ENCODE measurements around the gene NGDN.

NGDN gene

GRCh38 chr14:23478109-23478759 lies 8.7 kb downstream of the NGDN start:
- peak; percentile 57 for DNase-seq (ENCODE audit: low read depth)

DNA sequence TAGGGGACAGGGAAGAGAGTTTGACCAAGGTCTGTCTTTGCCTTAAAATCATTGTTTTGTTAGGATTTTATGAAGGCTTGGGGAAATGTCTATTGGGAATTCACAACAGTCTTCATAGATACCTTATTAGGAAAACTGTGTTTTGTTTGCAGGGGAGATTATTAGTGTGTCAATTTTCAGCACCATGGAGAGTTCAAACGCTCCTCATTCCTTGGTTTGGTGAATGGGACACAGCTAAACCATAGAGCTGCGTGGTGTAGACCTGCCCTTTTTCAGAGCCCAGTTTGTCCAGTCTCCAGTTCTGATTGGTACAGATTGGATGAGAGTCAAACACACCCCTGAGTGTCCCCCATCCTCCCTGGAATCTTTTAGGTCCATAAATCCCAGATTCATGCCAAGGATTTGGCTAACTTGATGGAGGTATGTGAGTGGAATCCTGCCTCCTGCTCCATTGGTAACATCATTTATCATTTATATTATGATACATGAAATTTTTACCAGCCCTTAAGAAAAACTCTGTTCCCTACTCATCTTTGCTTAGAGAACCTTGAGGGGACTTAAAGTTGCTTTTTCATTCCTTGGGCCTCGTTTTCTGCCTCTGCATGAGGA lies 12.0 kb downstream of the NGDN start:
- no peak for DNase-seq (ENCODE audit: low read depth)

DNA sequence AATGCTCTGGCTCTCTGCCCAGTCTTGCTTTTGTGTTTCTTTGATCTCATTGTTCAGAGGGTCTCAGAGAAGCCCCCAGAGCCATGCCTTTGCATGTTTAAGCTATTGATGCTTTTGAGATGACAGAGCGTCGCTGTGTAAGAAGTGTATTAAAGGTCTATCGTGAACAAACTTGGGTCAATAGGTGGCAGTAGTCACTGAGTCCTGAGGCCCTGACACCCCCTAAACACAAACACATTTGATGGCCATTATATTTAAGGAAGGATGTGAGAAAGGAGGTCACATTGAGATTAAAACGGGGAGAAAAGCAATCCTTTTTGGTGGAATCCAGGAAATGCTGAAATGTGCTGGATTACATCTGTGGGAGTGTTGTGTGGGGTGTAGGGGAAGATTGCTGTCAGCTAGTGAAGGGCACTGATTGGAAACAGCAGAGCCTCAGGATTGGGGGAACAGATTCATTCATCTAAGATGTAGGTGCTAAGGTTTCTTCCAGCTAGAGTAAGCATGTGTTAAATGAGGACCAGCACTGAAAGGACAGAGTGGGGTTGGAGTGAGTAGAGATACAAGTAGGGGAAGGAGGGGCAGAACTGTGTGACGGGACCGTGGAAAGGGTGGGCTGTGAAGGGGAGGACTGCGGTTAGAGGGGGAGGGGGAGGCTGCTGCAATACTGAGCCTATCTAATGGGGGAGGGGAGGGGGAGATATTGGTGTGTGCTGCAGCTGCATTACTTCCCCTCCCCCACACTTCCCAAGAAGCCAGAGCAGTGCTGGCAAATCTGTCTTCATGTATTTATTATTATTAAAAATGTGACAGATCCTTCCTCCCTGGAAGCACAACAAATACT lies 12.7 kb downstream of the NGDN start:
- no peak for DNase-seq (ENCODE audit: low read depth)

GRCh38 chr14:23482823-23483148 lies 13.3 kb downstream of the NGDN start:
- DNase-seq (ENCODE audit: low read depth), result no peak

- no peak for DNase-seq (ENCODE audit: low read depth)
Measured at GRCh38 chr14:23483236-23483854, 13.8 kb downstream of the NGDN start.

- DNase-seq (ENCODE audit: low read depth), result no peak
Measured at GRCh38 chr14:23485326-23485725, 15.8 kb downstream of the NGDN start.

DNA sequence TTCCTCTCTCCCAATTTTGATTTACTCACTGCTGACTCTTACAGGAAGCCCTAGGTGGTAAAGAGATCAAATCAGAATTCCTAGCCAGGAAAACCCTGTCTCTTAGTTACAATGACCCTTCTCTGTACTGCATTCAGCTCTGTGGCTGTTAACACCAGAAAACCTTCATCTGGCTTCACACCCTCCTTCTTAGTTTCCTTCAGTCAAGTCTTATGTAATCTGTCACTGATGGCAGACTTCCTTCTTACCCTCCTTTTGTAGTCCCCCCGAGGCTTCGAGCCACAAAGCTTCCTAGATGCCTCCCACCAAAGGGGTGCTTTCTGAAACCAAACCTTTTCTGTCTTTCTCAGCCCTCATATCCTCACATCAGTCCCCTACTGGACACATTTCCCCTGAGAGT lies 16.5 kb downstream of the NGDN start:
- no peak for DNase-seq (ENCODE audit: low read depth)

GRCh38 chr14:23487216-23487615 lies 17.7 kb downstream of the NGDN start:
- no peak for DNase-seq (ENCODE audit: low read depth)

GRCh38 chr14:23492618-23493272 lies 23.2 kb downstream of the NGDN start:
- DNase-seq (ENCODE audit: low read depth), result no peak

GRCh38 chr14:23494223-23494622 lies 24.7 kb downstream of the NGDN start:
- no peak for DNase-seq (ENCODE audit: low read depth)

- DNase-seq (ENCODE audit: low read depth), result no peak
Measured at GRCh38 chr14:23512156-23512555, 42.7 kb downstream of the NGDN start.

GRCh38 chr14:23513005-23513817 lies 43.7 kb downstream of the NGDN start:
- no peak for DNase-seq (ENCODE audit: low read depth)

- DNase-seq (ENCODE audit: low read depth), result no peak
Measured at GRCh38 chr14:23513818-23514643, 44.5 kb downstream of the NGDN start.

DNA sequence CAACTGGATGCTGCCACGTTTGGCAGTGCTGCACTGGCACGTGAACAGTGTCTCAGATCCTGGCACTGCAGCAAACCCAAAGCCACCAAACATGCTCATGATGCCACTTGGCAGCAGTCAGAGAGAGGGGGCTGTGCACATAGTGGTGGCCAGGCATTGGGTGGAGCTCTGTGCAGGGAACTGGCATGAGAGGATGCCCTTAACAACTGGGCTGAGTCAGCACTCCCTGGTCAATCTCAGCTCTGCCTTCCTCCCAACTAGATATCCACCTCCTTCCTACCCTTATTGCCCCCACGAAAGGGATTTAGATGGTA lies 45.1 kb downstream of the NGDN start:
- no peak for DNase-seq (ENCODE audit: low read depth)

GRCh38 chr14:23517650-23518326 lies 48.3 kb downstream of the NGDN start:
- DNase-seq (ENCODE audit: low read depth), result no peak

DNA sequence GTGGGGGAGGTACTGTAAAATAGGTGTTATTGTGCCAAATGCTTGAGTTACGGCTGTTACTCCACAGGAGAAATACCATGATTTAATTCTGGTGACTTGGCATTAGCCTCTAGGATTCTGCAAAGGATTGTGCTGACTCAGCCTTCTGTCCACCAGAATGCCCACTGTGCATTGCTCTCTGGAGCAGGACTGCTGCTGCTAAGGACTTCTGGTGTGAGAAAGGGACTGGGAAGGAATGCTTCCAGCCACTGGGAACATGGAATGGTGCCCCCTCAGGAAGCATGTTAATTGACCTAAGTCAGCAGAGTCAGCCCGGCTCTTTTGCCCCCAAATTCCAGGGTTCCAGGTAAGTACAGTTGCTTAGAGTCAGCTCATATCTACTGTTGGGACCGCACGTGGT lies 49.2 kb downstream of the NGDN start:
- DNase-seq (ENCODE audit: low read depth), result no peak

DNA sequence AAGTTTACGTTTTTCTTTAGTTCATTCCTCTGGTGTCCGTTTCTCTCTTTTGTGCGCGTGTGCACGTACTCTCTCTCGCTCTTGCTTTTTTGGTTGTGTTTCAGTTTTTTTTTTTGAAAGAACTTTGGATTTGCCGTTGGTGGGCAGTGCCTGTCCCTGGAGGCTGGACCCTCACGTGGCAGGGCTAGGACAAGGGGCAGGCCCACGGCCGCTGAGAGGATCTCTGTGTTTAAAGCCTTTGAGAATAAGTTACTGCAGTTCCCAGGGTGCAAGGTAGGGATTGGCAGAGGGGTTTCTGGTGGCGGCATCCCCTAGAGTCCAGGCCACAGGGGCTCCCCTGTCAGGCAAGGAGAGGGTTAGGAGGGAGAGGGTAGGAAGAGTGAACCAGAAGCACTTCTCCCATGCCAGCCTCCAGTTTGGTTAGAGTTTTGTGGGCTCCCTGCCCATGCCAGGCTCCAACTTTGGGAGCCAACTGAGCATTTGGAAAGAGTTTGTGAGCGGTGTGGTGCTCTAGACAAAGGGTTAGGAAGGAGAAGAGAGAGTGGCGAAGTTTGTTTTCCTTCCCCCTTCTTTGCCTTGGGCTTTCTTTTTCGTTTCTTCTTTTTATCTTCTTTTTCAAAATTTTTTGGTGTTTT lies 51.5 kb downstream of the NGDN start:
- DNase-seq (ENCODE audit: low read depth), result no peak

DNA sequence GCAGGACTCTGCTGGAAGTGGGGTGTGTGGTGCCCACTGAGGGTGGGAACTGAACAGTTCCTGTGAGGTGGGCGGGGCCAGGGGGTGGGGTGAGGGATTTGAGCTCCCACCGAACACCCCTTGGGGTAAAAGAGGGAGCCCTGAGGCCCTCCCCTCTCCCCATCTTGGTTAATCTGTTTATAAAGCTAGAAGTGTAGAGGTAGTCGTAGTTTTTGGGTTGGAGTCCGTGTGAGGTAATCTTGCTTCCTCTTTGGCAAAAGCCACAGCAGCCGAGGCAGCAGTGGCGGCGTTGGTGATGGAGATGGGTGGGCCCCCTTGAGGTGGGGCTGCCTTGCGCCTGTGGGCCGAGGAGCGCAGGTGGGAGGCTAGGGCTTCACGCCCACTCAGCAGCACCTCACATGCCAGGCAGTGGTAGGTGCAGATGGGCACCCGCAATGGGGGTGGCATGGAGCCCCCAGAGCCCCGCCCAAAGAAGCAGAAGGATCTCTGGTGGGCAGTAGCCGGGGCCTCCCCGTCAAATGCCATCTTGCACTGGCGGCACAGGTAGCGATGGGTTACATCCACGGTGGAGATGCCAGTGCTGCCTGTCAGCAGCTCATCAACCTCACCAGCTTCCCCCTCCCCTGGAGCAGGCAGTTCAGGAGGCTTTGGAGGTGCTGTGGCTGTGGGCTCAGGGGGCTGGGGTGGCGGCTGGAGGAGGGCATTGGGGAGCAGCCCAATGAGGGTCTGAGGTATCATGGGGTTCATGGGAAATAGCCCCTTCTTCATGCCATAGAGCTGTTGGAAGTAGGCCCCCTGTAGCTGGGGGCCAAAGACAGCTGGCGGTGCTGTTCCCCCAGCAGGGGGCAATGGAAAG lies 52.5 kb downstream of the NGDN start:
- DNase-seq (ENCODE audit: low read depth), result no peak

Data from stimulated activated CD4-positive, alpha-beta T cell treated with anti-CD3 and anti-CD28 coated beads, Interleukin-2, amount 100 ng/mL, for 4 hours (primary cell).